Pulmonary artery endothelial cell (primary cell): ENCODE measurements around the gene PRLR. TPM values are rescaled to one million over a fixed set of nuclear protein-coding genes. Genes with fewer than 3 reads are reported as not detected.

Experiments used
- DNase-seq: peaks from one replicate; pipeline ENCODE4 v3.0.0-alpha.2; 2011; ENCODE audit warnings: low read depth, low spot score
- total RNA-seq: library from RNA; depleted of rRNA; stranded (reverse); fragments of >200 nt; gene quantifications from 2 replicates; pipeline ENCODE4 v1.2.3, GENCODE V29; 2014

Gene PRLR
- total RNA-seq, 1 donor from 2014 or later: not detected

- DNase-seq: no peak
Observed at GRCh38 chr5:35233601-35234000, 3.3 kb upstream of the PRLR start.

- no peak for DNase-seq
Observed at GRCh38 chr5:35233121-35233520, 2.8 kb upstream of the PRLR start.

GRCh38 chr5:35232124-35232523 lies 1.8 kb upstream of the PRLR start:
- DNase-seq: no peak

- no peak for DNase-seq
Observed at GRCh38 chr5:35229076-35230037, 930 bp downstream of the PRLR start.

GRCh38 chr5:35228310-35228709 lies 2.0 kb downstream of the PRLR start:
- DNase-seq: no peak

GRCh38 chr5:35227720-35228119 lies 2.6 kb downstream of the PRLR start:
- no peak for DNase-seq

- DNase-seq: no peak
Observed at GRCh38 chr5:35223787-35224395, 6.4 kb downstream of the PRLR start.

- DNase-seq: no peak
Observed at GRCh38 chr5:35220967-35221366, 9.3 kb downstream of the PRLR start.

- DNase-seq: no peak
Observed at GRCh38 chr5:35218981-35219380, 11.3 kb downstream of the PRLR start.

- DNase-seq: no peak
Observed at GRCh38 chr5:35214051-35214450, 16.2 kb downstream of the PRLR start.

GRCh38 chr5:35213608-35214007 lies 16.7 kb downstream of the PRLR start:
- DNase-seq: no peak

GRCh38 chr5:35212122-35212982 lies 17.9 kb downstream of the PRLR start:
- no peak for DNase-seq

GRCh38 chr5:35209862-35210261 lies 20.4 kb downstream of the PRLR start:
- no peak for DNase-seq

GRCh38 chr5:35205606-35206005 lies 24.7 kb downstream of the PRLR start:
- no peak for DNase-seq

- no peak for DNase-seq
Observed at GRCh38 chr5:35205186-35205585, 25.1 kb downstream of the PRLR start.

GRCh38 chr5:35203403-35203802 lies 26.9 kb downstream of the PRLR start:
- no peak for DNase-seq

GRCh38 chr5:35202319-35203111 lies 27.8 kb downstream of the PRLR start:
- DNase-seq: peak; percentile 4

- DNase-seq: no peak
Observed at GRCh38 chr5:35201291-35201690, 29.0 kb downstream of the PRLR start.

- no peak for DNase-seq
Observed at GRCh38 chr5:35199886-35200285, 30.4 kb downstream of the PRLR start.

- DNase-seq: no peak
Observed at GRCh38 chr5:35198686-35199085, 31.6 kb downstream of the PRLR start.

- peak; percentile 17 for DNase-seq
Observed at GRCh38 chr5:35198075-35198474, 32.2 kb downstream of the PRLR start.
